Fibroblast of lung (primary cell): ENCODE results near the gene EEPD1. TPM values are rescaled to one million over a fixed set of nuclear protein-coding genes. Genes with fewer than 3 reads are reported as not detected.

Experiments used
- DNase-seq, 2 donors: peaks; one replicate each; pipeline versions ENCODE4 v3.0.0 to v3.0.0-alpha.2; 2010; ENCODE audit warnings: low read depth in 2 of 2
- H2AFZ ChIP-seq: 2 replicates; pipeline ENCODE4 v1.5.1; 2012; ENCODE audit warnings: low read length, control low read depth, inconsistent platforms
- H3K27ac ChIP-seq: 2 replicates; pipeline ENCODE4 v1.5.1; 2011; ENCODE audit warnings: low read length, control low read depth; ENCODE audit not compliant: insufficient read depth
- H3K27me3 ChIP-seq: 2 replicates; pipeline ENCODE4 v1.5.1; 2011; ENCODE audit warnings: mild to moderate bottlenecking, low read length; ENCODE audit not compliant: control insufficient read depth, insufficient read depth
- H3K36me3 ChIP-seq: 2 replicates; pipeline ENCODE4 v1.5.1; 2011; ENCODE audit warnings: low read length; ENCODE audit not compliant: control insufficient read depth, insufficient read depth
- H3K4me1 ChIP-seq: 2 replicates; pipeline ENCODE4 v1.5.1; 2011; ENCODE audit warnings: low read length; ENCODE audit not compliant: control insufficient read depth, insufficient read depth; ENCODE audit errors: extremely low read depth
- H3K4me2 ChIP-seq: 2 replicates; pipeline ENCODE4 v1.5.1; 2011; ENCODE audit warnings: low read length, control low read depth; ENCODE audit not compliant: insufficient read depth; ENCODE audit errors: extremely low read depth
- H3K4me3 ChIP-seq, 4 experiments: fragments of 200-600 bp in 1 of 4; sonication (generic) in 1 of 4; replicated peaks in 1 of 4; 2 replicates each; pipeline ENCODE4 v1.5.1; 2011 to 2016; ENCODE audit warnings: low read length in 4 of 4, low read depth in 3 of 4, mild to moderate bottlenecking in 3 of 4, control low read depth in 2 of 4, inconsistent platforms in 1 of 4, mixed read lengths in 1 of 4; ENCODE audit not compliant: insufficient read depth in 1 of 4; ENCODE audit errors: control extremely low read depth in 1 of 4
- H3K79me2 ChIP-seq: 2 replicates; pipeline ENCODE4 v1.5.1; 2012; ENCODE audit warnings: mild to moderate bottlenecking, low read length, inconsistent platforms; ENCODE audit not compliant: control insufficient read depth, insufficient read depth
- H3K9ac ChIP-seq: 2 replicates; pipeline ENCODE4 v1.5.1; 2011; ENCODE audit warnings: mild to moderate bottlenecking, low read length, control low read depth; ENCODE audit not compliant: insufficient read depth
- H3K9me3 ChIP-seq: 2 replicates; pipeline ENCODE4 v1.5.1; 2012; ENCODE audit warnings: low read depth, low read length; ENCODE audit not compliant: control insufficient read depth, insufficient read depth
- H4K20me1 ChIP-seq: 2 replicates; pipeline ENCODE4 v1.5.1; 2011; ENCODE audit warnings: low read length; ENCODE audit not compliant: control insufficient read depth, insufficient read depth; ENCODE audit errors: extremely low read depth
- CTCF ChIP-seq, 2 donors: IDR thresholded peaks in 1 of 2; conservative IDR thresholded peaks in 1 of 2; 1 replicate in 1 of 2; 2 replicates in 1 of 2; pipeline ENCODE4 v1.5.1; 2011 to 2012; ENCODE audit warnings: low read length in 2 of 2, control low read depth in 1 of 2, inconsistent platforms in 1 of 2, low read depth in 1 of 2, mild to moderate bottlenecking in 1 of 2
- EZH2 ChIP-seq: IDR thresholded peaks from 2 replicates; pipeline ENCODE4 v1.5.1; 2012; ENCODE audit warnings: low read length, control low read depth, mild to moderate bottlenecking; ENCODE audit errors: missing control alignments
- polyA plus RNA-seq, 2 donors: library from polyadenylated mRNA; depleted of rRNA in 1 of 2; stranded (reverse) in 1 of 2; unstranded in 1 of 2; fragments of >200 nt; gene quantifications; 2 replicates each; pipeline ENCODE4 v1.2.1, GENCODE V29; 2011 to 2012; ENCODE audit warnings: missing spikeins in 1 of 2
- total RNA-seq: library from RNA; depleted of rRNA; stranded (reverse); fragments of >200 nt; gene quantifications from 2 replicates; pipeline ENCODE4 v1.2.1, GENCODE V29; 2014

Gene EEPD1
- total and polyA plus RNA-seq, 2 donors (not counting 1 experiment from before 2014, with no cell fraction given) = 8.4 to 15.9 TPM

DNA sequence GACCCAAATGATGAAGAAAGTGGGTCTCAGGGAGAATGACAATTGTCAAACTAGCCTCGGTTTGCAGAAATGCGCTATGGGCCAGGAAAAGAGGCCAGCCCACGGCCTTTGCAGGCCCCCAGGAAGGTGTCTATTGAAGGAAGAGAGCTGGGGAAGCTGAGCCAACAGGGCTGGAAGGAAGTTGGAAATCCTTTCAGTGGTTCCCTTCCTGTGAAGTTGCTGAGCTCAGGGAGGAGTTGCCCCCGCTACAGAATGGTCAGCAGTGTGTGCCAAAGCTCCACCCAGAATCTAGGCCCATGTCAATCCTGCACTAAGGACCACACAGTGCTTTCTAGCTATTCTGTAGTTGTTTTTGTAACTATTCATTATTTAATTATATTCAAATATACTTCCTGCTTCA, 145.1 kb downstream of the EEPD1 start:
- no peak for DNase-seq
- H3K9me3 ChIP-seq = no peaks in the 10 kb centered on the region
- peaks cover 5% of the 10 kb centered on the region for H3K4me1 ChIP-seq
- no peaks in the 10 kb centered on the region for H3K27me3 ChIP-seq
- H4K20me1 ChIP-seq = no peaks in the 10 kb centered on the region
- no peaks in the 10 kb centered on the region for H3K79me2 ChIP-seq
- H2AFZ ChIP-seq = no peak overlapping the region
- no peak overlapping the region for H3K4me2 ChIP-seq
- TF ChIP-seq CTCF (conservative IDR thresholded peaks at IDR 0.05 in 1 of 2, IDR thresholded peaks at IDR 0.05 in 1 of 2; ENCODE audit: low read depth in 1 of 2, low read length in 2 of 2) = no peak
- TF ChIP-seq EZH2 = no peak
- no peaks in the 10 kb centered on the region for H3K36me3 ChIP-seq
- no peak overlapping the region for H3K9ac ChIP-seq
- no peak overlapping the region for H3K27ac ChIP-seq
- no peak overlapping the region for H3K4me3 ChIP-seq

DNA sequence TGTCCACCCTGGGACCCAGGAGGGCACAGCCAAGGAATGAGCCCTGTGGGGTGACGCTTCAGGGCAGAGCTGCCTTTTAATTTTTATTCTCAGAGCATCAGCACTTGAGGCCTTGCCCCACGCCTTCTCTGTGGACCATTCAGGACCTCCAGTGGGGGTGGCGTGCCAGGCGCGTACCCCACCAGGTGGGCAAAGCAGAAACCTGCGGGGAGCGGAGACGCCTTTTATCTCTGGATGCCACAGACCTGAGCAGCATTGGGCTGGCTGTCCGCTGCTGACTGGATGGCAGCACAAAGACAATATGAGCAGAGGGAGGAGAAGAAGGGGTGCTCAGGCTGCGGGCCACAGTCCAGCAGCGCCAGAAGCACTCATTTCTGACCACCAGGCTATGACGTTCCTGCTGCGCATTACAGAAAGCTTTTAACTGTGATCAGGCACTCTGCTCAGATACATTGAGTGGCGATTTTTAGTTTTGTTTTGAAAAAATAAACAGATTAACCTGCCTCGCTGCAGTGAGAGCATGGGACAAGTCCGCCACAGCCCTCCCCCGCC, 146.2 kb downstream of the EEPD1 start:
- no peak for TF ChIP-seq EZH2
- no peak for TF ChIP-seq CTCF (conservative IDR thresholded peaks at IDR 0.05 in 1 of 2, IDR thresholded peaks at IDR 0.05 in 1 of 2; ENCODE audit: low read depth in 1 of 2, low read length in 2 of 2)
- Histone ChIP-seq H3K27ac (no peak overlapping the region), H3K9me3 (no peaks in the 10 kb centered on the region)

DNA sequence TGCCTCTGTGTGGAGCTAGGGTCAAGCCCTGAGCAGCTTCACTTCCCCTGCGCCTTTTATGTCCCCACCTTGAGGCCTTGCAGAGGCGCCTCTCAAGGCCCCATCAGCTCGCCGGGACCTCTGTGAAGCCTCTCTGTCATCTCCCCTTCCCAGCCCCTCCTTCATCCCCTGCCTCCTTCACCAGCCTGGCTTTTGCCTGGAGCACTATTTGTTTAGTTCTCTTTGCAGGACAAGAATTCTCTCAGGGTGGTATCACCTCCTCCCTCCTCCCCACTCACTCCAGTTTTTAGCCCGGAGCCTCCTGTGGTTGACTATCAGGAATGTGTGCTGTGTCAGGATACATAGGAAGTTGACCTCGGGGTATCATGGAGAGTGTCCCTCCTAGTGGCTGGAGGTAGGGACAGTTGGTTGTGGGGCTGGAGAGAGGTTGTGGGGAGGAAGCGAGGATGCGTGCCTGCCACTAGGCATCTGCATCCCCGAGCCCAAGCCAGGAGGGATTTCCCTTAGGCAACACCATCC, 146.8 kb downstream of the EEPD1 start:
- no peaks in the 10 kb centered on the region for H3K27me3 ChIP-seq
- peaks cover 19% of the 10 kb centered on the region for H3K4me1 ChIP-seq
- no peaks in the 10 kb centered on the region for H3K36me3 ChIP-seq
- H4K20me1 ChIP-seq = no peaks in the 10 kb centered on the region
- H3K4me2 ChIP-seq = no peak overlapping the region
- no peak overlapping the region for H2AFZ ChIP-seq
- H3K27ac ChIP-seq = no peak overlapping the region
- no peaks in the 10 kb centered on the region for H3K79me2 ChIP-seq
- H3K4me3 ChIP-seq = no peak overlapping the region
- no peak overlapping the region for H3K9ac ChIP-seq
- TF ChIP-seq EZH2 (no peak), CTCF (conservative IDR thresholded peaks at IDR 0.05 in 1 of 2, IDR thresholded peaks at IDR 0.05 in 1 of 2; ENCODE audit: low read depth in 1 of 2, low read length in 2 of 2) (no peak)
- DNase-seq = no peak
- H3K9me3 ChIP-seq = no peaks in the 10 kb centered on the region

More for the DNA sequence above, 146.2 kb downstream of the EEPD1 start:
- no peaks in the 10 kb centered on the region for H3K27me3 ChIP-seq
- no peak overlapping the region for H2AFZ ChIP-seq
- no peaks in the 10 kb centered on the region for H3K79me2 ChIP-seq
- H4K20me1 ChIP-seq = no peaks in the 10 kb centered on the region
- peaks cover 15% of the 10 kb centered on the region for H3K4me1 ChIP-seq
- no peak overlapping the region for H3K9ac ChIP-seq
- no peak overlapping the region for H3K4me2 ChIP-seq
- DNase-seq = no peak
- no peaks in the 10 kb centered on the region for H3K36me3 ChIP-seq
- no peak overlapping the region for H3K4me3 ChIP-seq
